SK-N-MC (cell line): ENCODE measurements around the gene TSR1.

Source experiments
- DNase-seq: peaks from one replicate; pipeline ENCODE4 v3.0.0-alpha.2; 2011; ENCODE audit warnings: low read depth, low spot score
- H3K27ac ChIP-seq: fragments of 200-600 bp; sonication (generic); 2 replicates; pipeline ENCODE4 v1.5.1; 2016; ENCODE audit warnings: mixed run types
- H3K36me3 ChIP-seq: fragments of 200-600 bp; sonication (generic); 2 replicates; pipeline ENCODE4 v1.6.1; 2017; ENCODE audit warnings: antibody characterized with exemption, low read length, mixed read lengths; ENCODE audit not compliant: insufficient read depth
- H3K4me3 ChIP-seq: fragments of 200-600 bp; sonication (generic); 2 replicates; pipeline ENCODE4 v1.5.1; 2016
- H3K9ac ChIP-seq: fragments of 200-600 bp; sonication (generic); 2 replicates; pipeline ENCODE4 v1.8.0; 2017; ENCODE audit warnings: mixed run types, mixed read lengths; ENCODE audit not compliant: insufficient read length
- H3K9me3 ChIP-seq: fragments of 200-600 bp; sonication (generic); 2 replicates; pipeline ENCODE4 v1.6.1; 2017; ENCODE audit warnings: low read depth, mild to moderate bottlenecking, antibody characterized with exemption, low read length, moderate library complexity, mixed read lengths
- EZH2 ChIP-seq: fragments of 200-600 bp; sonication (generic); IDR thresholded peaks from one replicate; pipeline ENCODE4 v1.6.1; 2017; ENCODE audit warnings: antibody characterized with exemption
- FOXP2 ChIP-seq: optimal IDR thresholded peaks from 2 replicates; pipeline ENCODE3; 2011; ENCODE audit warnings: mild to moderate bottlenecking, moderate library complexity; ENCODE audit not compliant: insufficient read depth; ENCODE audit errors: extremely low read length, control extremely low read depth
- POLR2AphosphoS5 ChIP-seq: IDR thresholded peaks from 2 replicates; pipeline ENCODE4 v1.6.1; 2012; ENCODE audit warnings: mild to moderate bottlenecking, low read depth, low read length, borderline replicate concordance

The TSR1 gene

DNA sequence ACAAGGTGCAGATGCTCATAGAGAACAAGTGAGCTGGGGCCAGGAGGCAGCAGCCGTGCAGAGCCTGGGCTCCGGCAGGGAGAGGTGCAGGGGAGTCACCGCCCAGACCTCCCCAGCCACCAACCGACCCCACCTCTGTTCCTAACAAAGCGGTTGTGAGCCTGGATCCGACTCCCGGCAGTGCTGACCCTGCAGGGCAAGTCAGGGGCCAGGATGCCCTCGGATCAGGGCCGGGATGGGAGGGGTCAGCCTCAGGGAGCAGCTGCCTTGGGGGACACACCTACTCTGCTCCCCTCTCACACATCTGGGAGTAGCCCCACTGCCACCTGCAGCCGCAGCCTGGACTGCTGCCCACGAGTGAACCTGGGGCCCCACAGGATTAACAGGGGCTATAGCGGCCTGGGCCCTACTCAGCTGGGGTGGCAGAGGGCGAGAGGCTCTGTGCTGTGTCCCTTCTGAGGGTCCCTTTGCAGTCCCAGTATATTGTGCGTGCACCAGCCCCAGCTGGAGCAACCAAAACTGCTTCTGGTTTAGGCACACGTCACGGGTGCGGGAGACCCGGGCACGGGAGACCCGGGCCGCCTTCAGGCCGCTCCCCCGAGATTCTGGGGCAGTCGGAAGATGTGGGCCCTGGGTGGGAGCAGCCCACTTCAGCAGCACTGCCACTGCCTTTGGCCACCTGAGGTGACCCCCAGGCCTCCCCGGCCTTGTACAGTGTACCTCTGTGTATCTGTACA is 43.4 kb upstream of the TSR1 start:
- Histone ChIP-seq H3K9me3 (no peaks in the 10 kb centered on the region), H3K36me3 (peaks cover 3% of the 10 kb centered on the region; the same call in 1 of the 2 replicates), H3K9ac (no peak overlapping the region), H3K4me3 (no peak overlapping the region), H3K27ac (no peak overlapping the region)
- TF ChIP-seq FOXP2: no peak
- TF ChIP-seq POLR2AphosphoS5: no peak
- TF ChIP-seq EZH2: no peak
- no peak for DNase-seq

DNA sequence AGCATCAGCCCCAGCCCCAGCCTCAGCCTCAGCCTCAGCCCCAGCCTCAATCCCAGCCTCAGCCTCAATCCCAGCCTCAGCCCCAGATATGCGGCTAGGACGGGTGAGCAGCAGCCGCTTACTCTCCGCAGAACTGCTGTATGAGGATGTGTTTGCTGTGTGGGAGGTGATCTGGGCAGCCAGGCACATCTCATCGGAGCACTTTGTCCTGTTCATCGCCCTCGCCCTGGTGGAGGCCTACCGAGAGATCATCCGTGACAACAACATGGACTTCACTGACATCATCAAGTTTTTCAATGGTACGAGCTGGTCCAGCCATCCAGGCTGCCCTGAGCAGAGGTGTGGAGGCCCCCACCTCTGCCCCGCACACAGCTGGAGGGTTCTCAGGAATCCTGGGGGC is 42.6 kb upstream of the TSR1 start:
- no peak for DNase-seq
- TF ChIP-seq FOXP2: no peak
- no peak for TF ChIP-seq EZH2
- TF ChIP-seq POLR2AphosphoS5: no peak
- no peak overlapping the region for H3K9ac ChIP-seq
- no peak overlapping the region for H3K27ac ChIP-seq
- no peak overlapping the region for H3K4me3 ChIP-seq
- H3K9me3 ChIP-seq: no peaks in the 10 kb centered on the region
- peaks cover 3% of the 10 kb centered on the region; the same call in 1 of the 2 replicates for H3K36me3 ChIP-seq

GRCh38 chr17:2377659-2378058 is 41.4 kb upstream of the TSR1 start:
- no peaks in the 10 kb centered on the region for H3K9me3 ChIP-seq
- TF ChIP-seq EZH2 (no peak), FOXP2 (no peak), POLR2AphosphoS5 (no peak)
- DNase-seq: no peak
- peaks cover 3% of the 10 kb centered on the region; the same call in 1 of the 2 replicates for H3K36me3 ChIP-seq
- H3K27ac ChIP-seq: no peak overlapping the region
- no peak overlapping the region for H3K9ac ChIP-seq
- no peak overlapping the region for H3K4me3 ChIP-seq

DNA sequence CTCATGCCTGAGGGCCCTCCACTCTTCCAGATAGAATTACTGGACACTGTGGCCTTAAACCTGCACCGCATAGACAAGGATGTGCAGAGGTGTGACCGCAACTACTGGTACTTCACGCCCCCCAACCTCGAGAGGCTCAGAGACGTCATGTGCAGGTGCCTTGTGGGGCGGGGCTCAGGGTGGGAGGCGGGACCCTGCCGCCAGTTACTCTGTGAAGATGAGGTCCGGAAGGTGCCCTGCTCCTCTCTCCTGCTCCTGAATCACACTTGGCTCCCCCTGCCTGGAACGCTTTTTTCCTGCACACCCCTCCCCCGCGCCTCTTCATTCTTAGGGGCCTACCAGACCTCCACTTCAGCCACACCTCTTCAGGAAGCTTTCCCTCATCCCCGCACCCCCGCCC is 39.9 kb upstream of the TSR1 start:
- no peak overlapping the region for H3K27ac ChIP-seq
- no peaks in the 10 kb centered on the region for H3K9me3 ChIP-seq
- TF ChIP-seq POLR2AphosphoS5 (no peak), EZH2 (no peak), FOXP2 (no peak)
- peaks cover 3% of the 10 kb centered on the region; the same call in 1 of the 2 replicates for H3K36me3 ChIP-seq
- H3K4me3 ChIP-seq: no peak overlapping the region
- no peak for DNase-seq
- H3K9ac ChIP-seq: no peak overlapping the region

- H3K27ac ChIP-seq: no peak overlapping the region
- H3K9ac ChIP-seq: no peak overlapping the region
Measured at GRCh38 chr17:2375406-2375805, 39.1 kb upstream of the TSR1 start.

GRCh38 chr17:2374549-2375285 is 38.5 kb upstream of the TSR1 start:
- no peak overlapping the region for H3K27ac ChIP-seq
- peaks cover 3% of the 10 kb centered on the region; the same call in 1 of the 2 replicates for H3K36me3 ChIP-seq
- no peaks in the 10 kb centered on the region for H3K9me3 ChIP-seq
- no peak for DNase-seq
- TF ChIP-seq FOXP2: no peak
- TF ChIP-seq POLR2AphosphoS5: no peak
- no peak for TF ChIP-seq EZH2
- H3K9ac ChIP-seq: no peak overlapping the region
- H3K4me3 ChIP-seq: no peak overlapping the region

More at GRCh38 chr17:2375406-2375805, 39.1 kb upstream of the TSR1 start:
- H3K36me3 ChIP-seq: peaks cover 3% of the 10 kb centered on the region; the same call in 1 of the 2 replicates
- TF ChIP-seq EZH2: no peak
- no peak for TF ChIP-seq POLR2AphosphoS5
- TF ChIP-seq FOXP2: no peak
- no peak for DNase-seq
- H3K9me3 ChIP-seq: no peaks in the 10 kb centered on the region
- H3K4me3 ChIP-seq: no peak overlapping the region

DNA sequence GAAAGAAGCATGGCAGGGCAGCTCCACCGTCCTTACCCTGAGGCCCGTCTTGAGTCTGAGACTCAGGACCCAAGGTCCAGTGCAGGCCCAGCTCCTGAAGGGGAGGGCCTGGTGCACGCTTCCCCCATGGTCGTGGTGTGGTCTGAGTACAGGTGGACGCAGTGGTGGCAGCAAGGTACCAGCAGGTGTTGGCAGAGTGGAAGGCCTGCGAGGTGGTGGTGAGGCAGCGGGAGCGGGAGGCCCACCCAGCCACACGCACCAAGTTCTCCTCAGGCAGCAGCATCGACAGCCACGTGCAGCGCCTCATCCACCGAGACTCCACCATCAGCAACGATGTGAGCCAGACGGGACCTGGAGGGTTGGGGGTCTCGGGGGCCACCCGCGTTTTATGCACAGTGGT is 36.9 kb upstream of the TSR1 start:
- no peaks in the 10 kb centered on the region for H3K9me3 ChIP-seq
- H3K27ac ChIP-seq: no peak overlapping the region
- H3K9ac ChIP-seq: no peak overlapping the region
- TF ChIP-seq EZH2 (no peak), FOXP2 (no peak), POLR2AphosphoS5 (no peak)
- DNase-seq: no peak
- H3K36me3 ChIP-seq: peaks cover 3% of the 10 kb centered on the region; the same call in 1 of the 2 replicates
- H3K4me3 ChIP-seq: no peak overlapping the region

- no peak for DNase-seq
- H3K9me3 ChIP-seq: no peaks in the 10 kb centered on the region
- TF ChIP-seq FOXP2 (no peak), POLR2AphosphoS5 (no peak), EZH2 (no peak)
- no peak overlapping the region for H3K9ac ChIP-seq
- H3K36me3 ChIP-seq: peaks cover 3% of the 10 kb centered on the region; the same call in 1 of the 2 replicates
- H3K27ac ChIP-seq: no peak overlapping the region
- H3K4me3 ChIP-seq: no peak overlapping the region
Measured at GRCh38 chr17:2372681-2373080, 36.4 kb upstream of the TSR1 start.
